ENCODE data around the gene TMEM204. TPM values are rescaled to one million over a fixed set of nuclear protein-coding genes. Genes with fewer than 3 reads are reported as not detected.

TMEM204 gene
- total and polyA plus RNA-seq, 10 of the 15 experiments (the other 5 are each of a cell fraction or from before 2014, with no cell fraction given): 0.05 to 0.30 (median 0.18) TPM; not detected in 7

DNA sequence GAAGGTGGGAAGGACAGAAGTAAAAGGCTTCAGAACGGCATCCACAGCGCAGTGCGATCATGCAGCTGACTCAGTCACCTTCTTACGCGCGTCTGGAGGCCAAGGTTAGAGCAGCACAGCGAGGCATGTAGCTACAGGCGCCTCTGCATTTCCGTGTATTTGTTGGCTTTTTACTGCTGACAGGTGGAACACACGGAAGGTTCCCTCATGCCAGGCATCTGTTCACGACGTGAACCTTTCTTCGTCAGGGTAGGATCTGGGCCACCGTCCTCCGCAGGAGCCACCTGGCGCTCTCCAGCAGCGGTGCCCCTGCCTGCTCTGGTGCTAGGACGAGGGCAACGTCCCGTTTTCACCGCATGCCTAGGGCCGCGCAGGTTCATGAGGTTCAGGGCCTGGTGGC is 15.3 kb downstream of the TMEM204 start:
- no peaks in the 10 kb centered on the region for H3K79me2 ChIP-seq (ENCODE audit: control insufficient read depth, insufficient read depth, low read length)
- no peak overlapping the region for H3K9ac ChIP-seq (ENCODE audit: control insufficient read depth, insufficient read depth, low read length)
- peaks cover 9% of the 10 kb centered on the region for H3K4me1 ChIP-seq (ENCODE audit: control insufficient read depth, insufficient read depth, low read length)
- no peak overlapping the region for H2AFZ ChIP-seq (ENCODE audit: control insufficient read depth, low read depth, low read length)
- H3K27ac ChIP-seq (ENCODE audit: control insufficient read depth, insufficient read depth): no peak overlapping the region
- ChIA-PET POLR2A (no interaction called here), RAD21 (ENCODE audit: unreplicated experiment) (no interaction called here), CTCF (no interaction called here), SMC1A (ENCODE audit: uncharacterized antibody, unreplicated experiment) (no interaction called here)
- ATAC-seq: no peak
- H3K9me3 ChIP-seq (replicated peaks; ENCODE audit: control insufficient read depth, insufficient read depth, low read length): no peaks in the 10 kb centered on the region
- intact Hi-C loops (cut with micrococcal nuclease; ENCODE audit: unreplicated experiment) (no loop called here), in situ Hi-C loops (cut with MboI) (no loop called here)
- BruUV-seq (replicated peaks): no TSS peak
- FAIRE-seq: no peak
- no peaks in the 10 kb centered on the region for H3K27me3 ChIP-seq (replicated peaks in 1 of 2; ENCODE audit: control insufficient read depth in 2 of 2, insufficient read depth in 2 of 2, low read length in 1 of 2)
- no peak for DNase-seq (ENCODE audit: low read depth, low spot score)
- H3K4me3 ChIP-seq: no peak overlapping the region
- no peak overlapping the region for H3K4me2 ChIP-seq (ENCODE audit: control insufficient read depth, insufficient read depth)
- WGBS (ENCODE audit: insufficient coverage, insufficient replicate concordance, low lambda C conversion rate, missing lambda C conversion rate): 80% methylated on average over 23 of the region's 23 CpGs
- no peaks in the 10 kb centered on the region for H3K36me3 ChIP-seq (ENCODE audit: control insufficient read depth in 2 of 2, insufficient read depth in 2 of 2, low read length in 1 of 2)
- TF ChIP-seq SIN3A (IDR thresholded peaks at IDR 0.05; ENCODE audit: low read depth, low read length) (no peak), SRF (IDR thresholded peaks at IDR 0.05; ENCODE audit: low read depth in 2 of 2, low read length in 2 of 2) (no peak), SPI1 (IDR thresholded peaks at IDR 0.05; ENCODE audit: borderline replicate concordance, insufficient read depth, low read depth, low read length) (no peak), MYB (IDR thresholded peaks at IDR 0.05; ENCODE audit: borderline replicate concordance, low read depth, low read length) (no peak), TCF3 (IDR thresholded peaks at IDR 0.05; ENCODE audit: borderline replicate concordance, insufficient read depth, low read depth, low read length) (no peak), ESRRA (IDR thresholded peaks at IDR 0.05; ENCODE audit: low read length) (no peak), MTA2 (IDR thresholded peaks at IDR 0.05; ENCODE audit: low read depth) (no peak), TBL1XR1 (IDR thresholded peaks at IDR 0.05; ENCODE audit: low read depth, low read length) (no peak), ZNF274 (IDR thresholded peaks at IDR 0.05; ENCODE audit: insufficient read depth, insufficient read length) (no peak), TARDBP (IDR thresholded peaks at IDR 0.05; ENCODE audit: borderline replicate concordance) (no peak), YY1 (IDR thresholded peaks at IDR 0.05; ENCODE audit: low read depth, low read length) (no peak), SMAD5 (IDR thresholded peaks at IDR 0.05; ENCODE audit: low read depth) (no peak)
- TF ChIP-seq, protein P1, sequence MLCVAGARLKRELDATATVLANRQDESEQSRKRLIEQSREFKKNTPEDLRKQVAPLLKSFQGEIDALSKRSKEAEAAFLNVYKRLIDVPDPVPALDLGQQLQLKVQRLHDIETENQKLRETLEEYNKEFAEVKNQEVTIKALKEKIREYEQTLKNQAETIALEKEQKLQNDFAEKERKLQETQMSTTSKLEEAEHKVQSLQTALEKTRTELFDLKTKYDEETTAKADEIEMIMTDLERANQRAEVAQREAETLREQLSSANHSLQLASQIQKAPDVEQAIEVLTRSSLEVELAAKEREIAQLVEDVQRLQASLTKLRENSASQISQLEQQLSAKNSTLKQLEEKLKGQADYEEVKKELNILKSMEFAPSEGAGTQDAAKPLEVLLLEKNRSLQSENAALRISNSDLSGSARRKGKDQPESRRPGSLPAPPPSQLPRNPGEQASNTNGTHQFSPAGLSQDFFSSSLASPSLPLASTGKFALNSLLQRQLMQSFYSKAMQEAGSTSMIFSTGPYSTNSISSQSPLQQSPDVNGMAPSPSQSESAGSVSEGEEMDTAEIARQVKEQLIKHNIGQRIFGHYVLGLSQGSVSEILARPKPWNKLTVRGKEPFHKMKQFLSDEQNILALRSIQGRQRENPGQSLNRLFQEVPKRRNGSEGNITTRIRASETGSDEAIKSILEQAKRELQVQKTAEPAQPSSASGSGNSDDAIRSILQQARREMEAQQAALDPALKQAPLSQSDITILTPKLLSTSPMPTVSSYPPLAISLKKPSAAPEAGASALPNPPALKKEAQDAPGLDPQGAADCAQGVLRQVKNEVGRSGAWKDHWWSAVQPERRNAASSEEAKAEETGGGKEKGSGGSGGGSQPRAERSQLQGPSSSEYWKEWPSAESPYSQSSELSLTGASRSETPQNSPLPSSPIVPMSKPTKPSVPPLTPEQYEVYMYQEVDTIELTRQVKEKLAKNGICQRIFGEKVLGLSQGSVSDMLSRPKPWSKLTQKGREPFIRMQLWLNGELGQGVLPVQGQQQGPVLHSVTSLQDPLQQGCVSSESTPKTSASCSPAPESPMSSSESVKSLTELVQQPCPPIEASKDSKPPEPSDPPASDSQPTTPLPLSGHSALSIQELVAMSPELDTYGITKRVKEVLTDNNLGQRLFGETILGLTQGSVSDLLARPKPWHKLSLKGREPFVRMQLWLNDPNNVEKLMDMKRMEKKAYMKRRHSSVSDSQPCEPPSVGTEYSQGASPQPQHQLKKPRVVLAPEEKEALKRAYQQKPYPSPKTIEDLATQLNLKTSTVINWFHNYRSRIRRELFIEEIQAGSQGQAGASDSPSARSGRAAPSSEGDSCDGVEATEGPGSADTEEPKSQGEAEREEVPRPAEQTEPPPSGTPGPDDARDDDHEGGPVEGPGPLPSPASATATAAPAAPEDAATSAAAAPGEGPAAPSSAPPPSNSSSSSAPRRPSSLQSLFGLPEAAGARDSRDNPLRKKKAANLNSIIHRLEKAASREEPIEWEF (IDR thresholded peaks at IDR 0.05; ENCODE audit: insufficient replicate concordance, low read depth, low read length): no peak
- TF ChIP-seq, protein P2, sequence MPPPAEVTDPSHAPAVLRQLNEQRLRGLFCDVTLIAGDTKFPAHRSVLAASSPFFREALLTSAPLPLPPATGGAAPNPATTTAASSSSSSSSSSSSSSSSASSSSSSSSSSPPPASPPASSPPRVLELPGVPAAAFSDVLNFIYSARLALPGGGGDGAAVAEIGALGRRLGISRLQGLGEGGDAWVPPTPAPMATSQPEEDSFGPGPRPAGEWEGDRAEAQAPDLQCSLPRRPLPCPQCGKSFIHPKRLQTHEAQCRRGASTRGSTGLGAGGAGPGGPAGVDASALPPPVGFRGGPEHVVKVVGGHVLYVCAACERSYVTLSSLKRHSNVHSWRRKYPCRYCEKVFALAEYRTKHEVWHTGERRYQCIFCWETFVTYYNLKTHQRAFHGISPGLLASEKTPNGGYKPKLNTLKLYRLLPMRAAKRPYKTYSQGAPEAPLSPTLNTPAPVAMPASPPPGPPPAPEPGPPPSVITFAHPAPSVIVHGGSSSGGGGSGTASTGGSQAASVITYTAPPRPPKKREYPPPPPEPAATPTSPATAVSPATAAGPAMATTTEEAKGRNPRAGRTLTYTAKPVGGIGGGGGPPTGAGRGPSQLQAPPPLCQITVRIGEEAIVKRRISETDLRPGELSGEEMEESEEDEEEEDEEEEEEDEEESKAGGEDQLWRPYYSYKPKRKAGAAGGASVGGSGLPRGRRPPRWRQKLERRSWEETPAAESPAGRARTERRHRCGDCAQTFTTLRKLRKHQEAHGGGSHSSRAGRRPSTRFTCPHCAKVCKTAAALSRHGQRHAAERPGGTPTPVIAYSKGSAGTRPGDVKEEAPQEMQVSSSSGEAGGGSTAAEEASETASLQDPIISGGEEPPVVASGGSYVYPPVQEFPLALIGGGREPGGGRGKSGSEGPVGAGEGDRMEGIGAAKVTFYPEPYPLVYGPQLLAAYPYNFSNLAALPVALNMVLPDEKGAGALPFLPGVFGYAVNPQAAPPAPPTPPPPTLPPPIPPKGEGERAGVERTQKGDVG (CRISPR knock-in tag; IDR thresholded peaks at IDR 0.05): no peak
- TF ChIP-seq, protein P3, sequence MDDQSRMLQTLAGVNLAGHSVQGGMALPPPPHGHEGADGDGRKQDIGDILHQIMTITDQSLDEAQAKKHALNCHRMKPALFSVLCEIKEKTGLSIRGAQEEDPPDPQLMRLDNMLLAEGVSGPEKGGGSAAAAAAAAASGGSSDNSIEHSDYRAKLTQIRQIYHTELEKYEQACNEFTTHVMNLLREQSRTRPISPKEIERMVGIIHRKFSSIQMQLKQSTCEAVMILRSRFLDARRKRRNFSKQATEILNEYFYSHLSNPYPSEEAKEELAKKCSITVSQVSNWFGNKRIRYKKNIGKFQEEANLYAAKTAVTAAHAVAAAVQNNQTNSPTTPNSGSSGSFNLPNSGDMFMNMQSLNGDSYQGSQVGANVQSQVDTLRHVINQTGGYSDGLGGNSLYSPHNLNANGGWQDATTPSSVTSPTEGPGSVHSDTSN (IDR thresholded peaks at IDR 0.05; ENCODE audit: insufficient replicate concordance, low read depth, low read length): no peak
- H4K20me1 ChIP-seq (ENCODE audit: control insufficient read depth, insufficient read depth): no peaks in the 10 kb centered on the region
